IMR-90 (cell line): ENCODE data around the gene PRKCH. TPM values are rescaled to one million over a fixed set of nuclear protein-coding genes. Genes with fewer than 3 reads are reported as not detected.

Experiments
- ATAC-seq: fragments of 200-7000 bp; cut with Tn5 transposase; 2 replicates; pipeline ENCODE4 v1.9.1; 2020; ENCODE audit warnings: low read depth, mild to moderate bottlenecking, moderate library complexity
- BruUV-seq: library from RNA; stranded (reverse); fragments of 400-500 nt; replicated peaks from 2 replicates; lab custom pipeline; 2021; lab: Mats Ljungman, UMichigan
- CTCF ChIA-PET: fragments of 300-600 bp; formaldehyde crosslinking; extraction: SDS; loops from one replicate; lab custom pipeline; 2021; ENCODE audit warnings: antibody characterized with exemption; lab: Yijun Ruan, JAX
- POLR2A ChIA-PET: fragments of 300-600 bp; sonication (Branson Sonifier 250); formaldehyde crosslinking; loops from one replicate; lab custom pipeline; 2022; ENCODE audit warnings: antibody characterized with exemption; ENCODE audit not compliant: unreplicated experiment; lab: Charles Lee
- DNase-seq: peaks from one replicate; pipeline ENCODE4 v3.0.0; 2013
- H2AFZ ChIP-seq: replicated peaks from 2 replicates; pipeline ENCODE3; 2013; ENCODE audit warnings: low read length, mild to moderate bottlenecking; ENCODE audit not compliant: poor library complexity
- H2AK5ac ChIP-seq: 2 replicates; pipeline ENCODE4 v1.6.1; 2013; ENCODE audit warnings: low read depth, low read length, inconsistent platforms
- H2AK9ac ChIP-seq: replicated peaks from 2 replicates; pipeline ENCODE3; 2013; ENCODE audit warnings: mild to moderate bottlenecking, low read depth, low read length, moderate library complexity; ENCODE audit not compliant: poor library complexity
- H2BK120ac ChIP-seq: 2 replicates; pipeline ENCODE4 v1.6.1; 2013; ENCODE audit warnings: low read depth, low read length, inconsistent platforms
- H2BK15ac ChIP-seq: 3 replicates; pipeline ENCODE4 v1.6.1; 2013; ENCODE audit warnings: low read depth, low read length, inconsistent platforms
- H2BK20ac ChIP-seq: 2 replicates; pipeline ENCODE4 v1.6.1; 2013; ENCODE audit warnings: low read depth, mild to moderate bottlenecking, inconsistent platforms, low read length, moderate library complexity
- H2BK5ac ChIP-seq: 2 replicates; pipeline ENCODE4 v1.6.1; 2013; ENCODE audit warnings: mild to moderate bottlenecking, low read depth, low read length, inconsistent platforms; ENCODE audit not compliant: poor library complexity, severe bottlenecking
- H3K14ac ChIP-seq: replicated peaks from 2 replicates; pipeline ENCODE4 v1.6.1; 2013; ENCODE audit warnings: low read depth, low read length, inconsistent platforms
- H3K18ac ChIP-seq: 2 replicates; pipeline ENCODE4 v1.6.1; 2013; ENCODE audit warnings: low read depth, low read length, control low read depth
- H3K23ac ChIP-seq: 2 replicates; pipeline ENCODE4 v1.6.1; 2013; ENCODE audit warnings: low read depth, low read length, inconsistent platforms
- H3K27ac ChIP-seq: 2 replicates; pipeline ENCODE4 v1.5.1; 2013; ENCODE audit warnings: mild to moderate bottlenecking, control low read depth, low read length; ENCODE audit not compliant: insufficient read depth
- H3K27me3 ChIP-seq: 2 replicates; pipeline ENCODE4 v1.6.1; 2013; ENCODE audit warnings: low read length; ENCODE audit not compliant: control insufficient read depth, insufficient read depth
- H3K36me3 ChIP-seq: 2 replicates; pipeline ENCODE4 v1.6.1; 2013; ENCODE audit warnings: low read length, mixed read lengths; ENCODE audit not compliant: control insufficient read depth, insufficient read depth
- H3K4ac ChIP-seq: 2 replicates; pipeline ENCODE4 v1.6.1; 2013; ENCODE audit warnings: low read depth, low read length, inconsistent platforms
- H3K4me1 ChIP-seq: 2 replicates; pipeline ENCODE4 v1.6.1; 2013; ENCODE audit warnings: low read length, mixed read lengths; ENCODE audit not compliant: control insufficient read depth, insufficient read depth
- H3K4me2 ChIP-seq: 2 replicates; pipeline ENCODE4 v1.6.1; 2013; ENCODE audit warnings: low read depth, mild to moderate bottlenecking, control low read depth, low read length, moderate library complexity
- H3K4me3 ChIP-seq: 2 replicates; pipeline ENCODE4 v1.5.1; 2013; ENCODE audit warnings: low read depth, mild to moderate bottlenecking, control low read depth, low read length, moderate library complexity; ENCODE audit not compliant: insufficient read depth
- H3K56ac ChIP-seq: 2 replicates; pipeline ENCODE4 v1.6.1; 2013; ENCODE audit warnings: low read length, inconsistent platforms; ENCODE audit not compliant: insufficient read depth; ENCODE audit errors: extremely low read depth
- H3K79me1 ChIP-seq, 2 experiments: 2 replicates each; pipeline ENCODE4 v1.6.1; 2013; ENCODE audit warnings: low read length in 2 of 2, inconsistent platforms in 1 of 2, low read depth in 1 of 2
- H3K9ac ChIP-seq: 2 replicates; pipeline ENCODE4 v1.6.1; 2013; ENCODE audit warnings: low read depth, low read length, control low read depth
- H3K9me1 ChIP-seq: 2 replicates; pipeline ENCODE4 v1.6.1; 2013; ENCODE audit warnings: low read length, inconsistent platforms; ENCODE audit not compliant: insufficient read depth
- H3K9me3 ChIP-seq: 2 replicates; pipeline ENCODE4 v1.6.1; 2013; ENCODE audit warnings: low read length; ENCODE audit not compliant: control insufficient read depth, insufficient read depth
- H4K20me1 ChIP-seq: 2 replicates; pipeline ENCODE4 v1.6.1; 2013; ENCODE audit warnings: low read length, inconsistent platforms; ENCODE audit not compliant: insufficient read depth
- H4K5ac ChIP-seq: 2 replicates; pipeline ENCODE4 v1.6.1; 2013; ENCODE audit warnings: mild to moderate bottlenecking, low read depth, low read length, control low read depth
- H4K8ac ChIP-seq, 2 experiments: 2 replicates each; pipeline ENCODE4 v1.6.1; 2013; ENCODE audit warnings: low read depth in 2 of 2, low read length in 2 of 2, control low read depth in 1 of 2, inconsistent platforms in 1 of 2
- H4K91ac ChIP-seq: 2 replicates; pipeline ENCODE4 v1.6.1; 2013; ENCODE audit warnings: low read depth, low read length, inconsistent platforms; ENCODE audit not compliant: insufficient read depth
- BHLHE40 ChIP-seq: fragments of 150-350 bp; IDR thresholded peaks from 2 replicates; pipeline ENCODE4 v1.6.1; 2016; ENCODE audit warnings: mild to moderate bottlenecking, low read depth, low read length
- CHD1 ChIP-seq: IDR thresholded peaks from 2 replicates; pipeline ENCODE4 v1.6.1; 2012; ENCODE audit warnings: low read depth, low read length, improper control_type of control experiment
- CTCF ChIP-seq: conservative IDR thresholded peaks from 2 replicates; pipeline ENCODE4 v1.5.1; 2012; ENCODE audit warnings: mild to moderate bottlenecking, low read depth, low read length, improper control_type of control experiment
- FOS ChIP-seq: fragments of 150-350 bp; IDR thresholded peaks from 2 replicates; pipeline ENCODE4 v1.6.1; 2016; ENCODE audit warnings: low read depth, low read length
- MAFK ChIP-seq: IDR thresholded peaks from 2 replicates; pipeline ENCODE4 v1.6.1; 2012; ENCODE audit warnings: low read depth, low read length, improper control_type of control experiment
- MAZ ChIP-seq: IDR thresholded peaks from 2 replicates; pipeline ENCODE4 v1.6.1; 2012; ENCODE audit warnings: low read depth, mild to moderate bottlenecking, low read length, improper control_type of control experiment, moderate library complexity, borderline replicate concordance
- MXI1 ChIP-seq: IDR thresholded peaks from 2 replicates; pipeline ENCODE4 v1.6.1; 2012; ENCODE audit warnings: low read depth, mild to moderate bottlenecking, low read length, moderate library complexity, borderline replicate concordance
- NFE2L2 ChIP-seq: fragments of 150-350 bp; IDR thresholded peaks from 2 replicates; pipeline ENCODE4 v1.6.1; 2016; ENCODE audit warnings: low read depth, mild to moderate bottlenecking, low read length
- POLR2A ChIP-seq: IDR thresholded peaks from 2 replicates; pipeline ENCODE4 v1.6.1; 2012; ENCODE audit warnings: mild to moderate bottlenecking, low read depth, low read length
- RAD21 ChIP-seq: IDR thresholded peaks from 2 replicates; pipeline ENCODE4 v1.6.1; 2012; ENCODE audit warnings: low read length, improper control_type of control experiment
- RCOR1 ChIP-seq: IDR thresholded peaks from 2 replicates; pipeline ENCODE4 v1.6.1; 2012; ENCODE audit warnings: mild to moderate bottlenecking, low read length, improper control_type of control experiment; ENCODE audit not compliant: insufficient replicate concordance
- SMC3 ChIP-seq: fragments of 150-350 bp; IDR thresholded peaks from 2 replicates; pipeline ENCODE4 v1.6.1; 2016; ENCODE audit warnings: low read depth, mild to moderate bottlenecking, antibody characterized with exemption, low read length, moderate library complexity
- USF2 ChIP-seq: fragments of 150-350 bp; IDR thresholded peaks from 2 replicates; pipeline ENCODE4 v1.6.1; 2017; ENCODE audit warnings: mild to moderate bottlenecking, antibody characterized with exemption, low read length, low read depth
- WGBS, 2 experiments: methylation state at CpG; one replicate each; pipeline versions ENCODE4 v1.1.5 to v1.1.7; 2013; ENCODE audit warnings: missing lambda C conversion rate in 2 of 2; ENCODE audit not compliant: insufficient read length in 1 of 2; ENCODE audit errors: extremely low coverage in 2 of 2; 5-methylcytosine and 5-hydroxymethylcytosine counted together
- dilution Hi-C: fragments of 300-500 bp; cut with HindIII; formaldehyde crosslinking; loops from one replicate; pipeline ENCODE4 v1.14.3; 2018; ENCODE audit warnings: low sequenced_read_pairs; ENCODE audit not compliant: unreplicated experiment
- in situ Hi-C: fragments of 300-500 bp; cut with MboI; formaldehyde crosslinking; loops from 3 replicates; pipeline ENCODE4 v1.14.3; 2019; ENCODE audit warnings: low sequenced_read_pairs, inconsistent platforms, mixed read lengths
- intact Hi-C: fragments of 100-400 bp; cut with micrococcal nuclease; formaldehyde crosslinking; loops from 2 replicates; pipeline ENCODE4 v1.10.0; 2022
- polyA plus RNA-seq, 3 experiments: library from polyadenylated mRNA; depleted of rRNA; stranded (reverse); fragments of >200 nt; gene quantifications; 2 replicates each; pipeline ENCODE4 v1.2.3, GENCODE V29; 2012; ENCODE audit warnings: low replicate concordance in 1 of 3
- total RNA-seq: library from RNA; depleted of rRNA; stranded (reverse); fragments of >200 nt; gene quantifications from 2 replicates; pipeline ENCODE4 v1.2.3, GENCODE V29; 2012
- TF ChIP-seq, protein P1 (sequence below): fragments of 150-350 bp; IDR thresholded peaks from 2 replicates; pipeline ENCODE4 v1.6.1; 2016; ENCODE audit warnings: low read depth, mild to moderate bottlenecking, low read length, moderate library complexity, borderline replicate concordance

The PRKCH gene
- total and polyA plus RNA-seq, 2 of the 4 experiments (the other 2 are of a cell fraction) = 1.6 to 2.3 TPM

DNA sequence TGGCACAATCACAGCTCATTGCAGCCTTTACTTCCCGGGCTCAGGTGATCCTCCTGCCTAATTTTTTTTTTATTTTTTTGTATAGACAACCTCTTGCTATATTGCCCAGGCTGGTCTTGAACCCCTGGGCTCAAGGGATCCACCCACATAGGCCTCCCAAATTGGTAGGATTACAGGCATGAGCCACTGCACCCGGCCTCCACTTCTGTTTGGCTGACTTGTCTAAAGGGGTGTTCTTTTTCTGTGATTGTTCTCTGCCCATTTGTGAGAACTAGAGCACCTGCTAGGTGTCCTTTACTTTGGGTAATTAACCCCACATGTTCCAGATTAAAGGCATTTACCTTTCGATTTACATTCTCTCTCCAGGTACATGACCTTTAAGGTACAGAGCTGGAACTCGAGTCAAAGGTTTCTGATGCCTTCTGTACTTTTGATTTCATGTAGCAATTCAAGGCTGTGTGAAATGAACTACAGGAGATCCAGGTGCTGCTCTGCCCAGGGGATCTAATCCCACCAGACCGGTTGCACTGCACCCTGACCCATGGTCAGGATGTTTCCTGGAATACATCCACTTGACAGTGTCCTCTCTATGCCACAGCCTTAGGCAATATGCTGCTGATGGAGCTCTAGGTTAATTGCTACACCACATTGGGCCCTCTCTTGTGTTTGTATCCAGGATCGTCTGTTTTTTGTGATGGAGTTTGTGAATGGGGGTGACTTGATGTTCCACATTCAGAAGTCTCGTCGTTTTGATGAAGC is 163.6 kb downstream of the PRKCH start:
- H3K4me2 ChIP-seq = no peak overlapping the region
- ATAC-seq (no peak), DNase-seq (no peak)
- 0 out of 2 replicates have a peak overlapping the region, but pooled peaks have one; percentile 32 for H3K4ac ChIP-seq
- POLR2A ChIA-PET = no interaction called here
- peak overlapping the region; percentile 46; the same call in 1 of the 2 replicates for H4K5ac ChIP-seq
- no peaks in the 10 kb centered on the region; a peak in 1 of 4 replicates for H3K79me1 ChIP-seq
- H3K18ac ChIP-seq = no peak overlapping the region
- H3K4me1 ChIP-seq = peaks cover 3% of the 10 kb centered on the region
- no peak overlapping the region for H2BK5ac ChIP-seq
- no peak overlapping the region for H3K4me3 ChIP-seq
- intact Hi-C loops (no loop called here), dilution Hi-C loops (no loop called here), in situ Hi-C loops (no loop called here)
- H2BK20ac ChIP-seq = 0 out of 2 replicates have a peak overlapping the region, but pooled peaks have one; percentile 3
- CTCF ChIA-PET = interaction anchor here (0.7 kb wide), 1 partner anchor 18 kb away, joined by 4 read pairs; no protein-coding TSS in a partner anchor
- H3K23ac ChIP-seq = no peak overlapping the region
- H4K20me1 ChIP-seq = no peaks in the 10 kb centered on the region
- no peak overlapping the region for H3K9ac ChIP-seq
- 0 out of 4 replicates have a peak overlapping the region, but pooled peaks of 1 of the 2 experiments have one; percentile 51 for H4K8ac ChIP-seq
- H3K27me3 ChIP-seq = no peaks in the 10 kb centered on the region
- H3K9me1 ChIP-seq = peaks cover 4% of the 10 kb centered on the region; the same call in 1 of the 2 replicates
- 100% methylated on average over 1 of the region's 8 CpGs; no CpG with 5 or more reads in 1 of the 2 experiments for WGBS, 2 experiments
- no peak overlapping the region for H2AK9ac ChIP-seq
- peak overlapping the region; percentile 50; the same call in 1 of the 3 replicates for H2BK15ac ChIP-seq
- no peak overlapping the region for H3K56ac ChIP-seq
- H2AFZ ChIP-seq = no peak overlapping the region
- no peak overlapping the region for H2BK120ac ChIP-seq
- BruUV-seq = no TSS peak
- peak overlapping the region; percentile 66 for H2AK5ac ChIP-seq
- H3K14ac ChIP-seq = 0 out of 2 replicates have a peak overlapping the region, but pooled peaks have one; percentile 3
- no peak overlapping the region for H3K27ac ChIP-seq
- H4K91ac ChIP-seq = peak overlapping the region; percentile 24
- H3K36me3 ChIP-seq = no peaks in the 10 kb centered on the region
- no peaks in the 10 kb centered on the region for H3K9me3 ChIP-seq
- no peak for TF ChIP-seq MXI1
- no peak for TF ChIP-seq USF2
- no peak for TF ChIP-seq MAZ
- no peak for TF ChIP-seq CHD1
- no peak for TF ChIP-seq NFE2L2
- no peak for TF ChIP-seq BHLHE40
- TF ChIP-seq, protein P1, sequence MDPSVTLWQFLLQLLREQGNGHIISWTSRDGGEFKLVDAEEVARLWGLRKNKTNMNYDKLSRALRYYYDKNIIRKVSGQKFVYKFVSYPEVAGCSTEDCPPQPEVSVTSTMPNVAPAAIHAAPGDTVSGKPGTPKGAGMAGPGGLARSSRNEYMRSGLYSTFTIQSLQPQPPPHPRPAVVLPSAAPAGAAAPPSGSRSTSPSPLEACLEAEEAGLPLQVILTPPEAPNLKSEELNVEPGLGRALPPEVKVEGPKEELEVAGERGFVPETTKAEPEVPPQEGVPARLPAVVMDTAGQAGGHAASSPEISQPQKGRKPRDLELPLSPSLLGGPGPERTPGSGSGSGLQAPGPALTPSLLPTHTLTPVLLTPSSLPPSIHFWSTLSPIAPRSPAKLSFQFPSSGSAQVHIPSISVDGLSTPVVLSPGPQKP = no peak
- no peak for TF ChIP-seq POLR2A
- TF ChIP-seq RAD21 = no peak
- TF ChIP-seq CTCF = no peak
- TF ChIP-seq MAFK = no peak
- TF ChIP-seq SMC3 = no peak
- no peak for TF ChIP-seq FOS
- TF ChIP-seq RCOR1 = no peak
